Measurements from ENCODE around the gene FGFR1OP2.

DNA sequence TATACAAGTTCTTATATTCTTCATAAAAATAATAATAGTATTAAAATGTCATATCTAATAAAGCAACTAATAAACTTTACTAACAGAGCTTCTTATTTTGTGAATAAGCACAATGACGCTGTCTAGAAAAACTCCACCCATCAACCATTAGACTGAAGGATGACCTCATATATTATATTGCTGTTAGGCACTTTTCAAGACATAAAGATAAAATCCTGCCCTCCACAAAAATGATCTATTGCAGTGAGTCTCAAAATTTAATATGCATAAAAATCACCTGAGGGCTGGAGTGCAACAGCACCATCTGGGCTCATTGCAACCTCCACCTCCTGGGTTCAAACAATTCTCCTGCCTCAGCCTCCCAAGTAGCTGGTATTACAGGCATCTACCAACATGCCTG, 55.8 kb downstream of the FGFR1OP2 start:
- TF ChIP-seq, protein P1, sequence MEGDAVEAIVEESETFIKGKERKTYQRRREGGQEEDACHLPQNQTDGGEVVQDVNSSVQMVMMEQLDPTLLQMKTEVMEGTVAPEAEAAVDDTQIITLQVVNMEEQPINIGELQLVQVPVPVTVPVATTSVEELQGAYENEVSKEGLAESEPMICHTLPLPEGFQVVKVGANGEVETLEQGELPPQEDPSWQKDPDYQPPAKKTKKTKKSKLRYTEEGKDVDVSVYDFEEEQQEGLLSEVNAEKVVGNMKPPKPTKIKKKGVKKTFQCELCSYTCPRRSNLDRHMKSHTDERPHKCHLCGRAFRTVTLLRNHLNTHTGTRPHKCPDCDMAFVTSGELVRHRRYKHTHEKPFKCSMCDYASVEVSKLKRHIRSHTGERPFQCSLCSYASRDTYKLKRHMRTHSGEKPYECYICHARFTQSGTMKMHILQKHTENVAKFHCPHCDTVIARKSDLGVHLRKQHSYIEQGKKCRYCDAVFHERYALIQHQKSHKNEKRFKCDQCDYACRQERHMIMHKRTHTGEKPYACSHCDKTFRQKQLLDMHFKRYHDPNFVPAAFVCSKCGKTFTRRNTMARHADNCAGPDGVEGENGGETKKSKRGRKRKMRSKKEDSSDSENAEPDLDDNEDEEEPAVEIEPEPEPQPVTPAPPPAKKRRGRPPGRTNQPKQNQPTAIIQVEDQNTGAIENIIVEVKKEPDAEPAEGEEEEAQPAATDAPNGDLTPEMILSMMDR (IDR thresholded peaks at IDR 0.05; ENCODE audit: low read depth, low read length), result no peak
- no peak for TF ChIP-seq EZH2phosphoT487 (IDR thresholded peaks at IDR 0.05; ENCODE audit: low read depth)
